ENCODE measurements around the gene RTCA.
"Not testable (repeated sequence)": the region's sequence is repeated elsewhere in the genome, so short reads cannot be mapped to it uniquely, and the experiment has no call there.

RTCA gene

DNA sequence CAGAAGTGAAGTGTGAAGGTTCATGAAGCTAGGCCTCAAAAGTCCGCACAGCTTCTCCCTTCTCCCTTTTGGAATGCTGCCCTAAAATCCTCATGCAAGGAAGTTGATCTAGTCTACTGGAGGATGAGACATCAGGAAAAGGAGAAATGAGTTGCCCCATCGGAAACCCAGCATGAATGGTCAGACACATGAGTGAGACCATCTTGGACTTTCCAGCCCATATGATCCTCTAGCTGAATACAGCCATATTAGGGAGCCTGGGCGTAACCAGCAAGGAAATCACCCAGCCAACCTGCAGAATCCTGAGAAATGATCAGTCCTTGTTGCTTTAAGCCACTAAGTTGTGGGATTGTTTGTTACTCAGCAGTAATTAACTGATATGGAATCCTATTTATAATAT lies 28.9 kb upstream of the RTCA start:
- H3K4me3 ChIP-seq (ENCODE audit: low read length), result no peak overlapping the region
- H3K27me3 ChIP-seq (replicated peaks; ENCODE audit: control insufficient read depth, insufficient read depth, low read length), result no peaks in the 10 kb centered on the region
- no peak overlapping the region for H3K9ac ChIP-seq (ENCODE audit: low read length)
- peaks cover 58% of the 10 kb centered on the region for H3K36me3 ChIP-seq (ENCODE audit: control insufficient read depth, insufficient read depth, low read length, severe bottlenecking)
- H3K9me3 ChIP-seq (ENCODE audit: control insufficient read depth, low read length), result no peaks in the 10 kb centered on the region
- H3K4me1 ChIP-seq (ENCODE audit: control insufficient read depth, insufficient read depth, low read length), result peaks cover 3% of the 10 kb centered on the region
- DNase-seq (ENCODE audit: low read depth), result no peak

DNA sequence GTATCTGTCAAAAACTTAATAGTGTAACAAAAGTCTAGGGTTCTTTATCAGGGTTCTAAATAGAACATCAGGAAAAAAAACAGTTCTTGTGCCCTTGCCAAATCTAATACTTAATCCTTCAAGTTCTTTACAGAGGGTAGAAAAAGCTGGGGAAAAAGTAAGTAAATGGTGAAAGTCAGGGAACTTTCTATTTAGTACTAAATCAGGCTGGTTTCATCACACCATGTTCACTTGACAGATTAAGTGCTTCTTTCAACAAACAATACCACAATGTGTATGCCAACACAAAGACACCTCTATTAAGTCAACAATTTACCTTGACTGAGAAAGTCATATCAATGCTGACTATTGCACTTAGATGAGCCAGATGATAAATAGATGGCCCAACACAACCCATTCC lies 26.1 kb upstream of the RTCA start:
- Histone ChIP-seq H3K9me3 (ENCODE audit: control insufficient read depth, low read length) (no peaks in the 10 kb centered on the region), H3K4me1 (ENCODE audit: control insufficient read depth, insufficient read depth, low read length) (peaks cover 3% of the 10 kb centered on the region), H3K36me3 (ENCODE audit: control insufficient read depth, insufficient read depth, low read length, severe bottlenecking) (peaks cover 31% of the 10 kb centered on the region), H3K4me3 (ENCODE audit: low read length) (no peak overlapping the region), H3K9ac (ENCODE audit: low read length) (no peak overlapping the region), H3K27me3 (replicated peaks; ENCODE audit: control insufficient read depth, insufficient read depth, low read length) (no peaks in the 10 kb centered on the region)
- DNase-seq (ENCODE audit: low read depth), result no peak

DNA sequence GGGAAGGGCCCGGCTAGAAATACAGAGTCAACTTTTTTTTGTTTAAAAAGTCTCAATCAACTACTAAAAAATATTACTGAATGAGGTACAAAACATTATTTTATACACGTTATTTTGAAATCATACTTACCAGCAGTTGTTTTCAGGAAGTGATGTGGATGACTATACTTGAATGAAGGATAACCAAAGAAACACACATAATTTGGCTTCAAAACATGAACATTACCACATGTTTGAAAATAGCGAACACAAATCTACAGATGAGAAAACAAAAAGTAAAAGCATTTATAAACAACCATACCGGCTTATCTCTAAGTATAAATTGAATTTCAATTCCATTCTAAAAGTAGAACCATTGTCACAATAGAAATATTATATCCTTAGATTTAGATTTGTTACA lies 25.4 kb upstream of the RTCA start:
- Histone ChIP-seq H3K4me1 (ENCODE audit: control insufficient read depth, insufficient read depth, low read length) (peaks cover 3% of the 10 kb centered on the region), H3K27me3 (replicated peaks; ENCODE audit: control insufficient read depth, insufficient read depth, low read length) (no peaks in the 10 kb centered on the region), H3K9ac (ENCODE audit: low read length) (no peak overlapping the region), H3K36me3 (ENCODE audit: control insufficient read depth, insufficient read depth, low read length, severe bottlenecking) (peaks cover 26% of the 10 kb centered on the region), H3K9me3 (ENCODE audit: control insufficient read depth, low read length) (no peaks in the 10 kb centered on the region), H3K4me3 (ENCODE audit: low read length) (no peak overlapping the region)
- no peak for DNase-seq (ENCODE audit: low read depth)

DNA sequence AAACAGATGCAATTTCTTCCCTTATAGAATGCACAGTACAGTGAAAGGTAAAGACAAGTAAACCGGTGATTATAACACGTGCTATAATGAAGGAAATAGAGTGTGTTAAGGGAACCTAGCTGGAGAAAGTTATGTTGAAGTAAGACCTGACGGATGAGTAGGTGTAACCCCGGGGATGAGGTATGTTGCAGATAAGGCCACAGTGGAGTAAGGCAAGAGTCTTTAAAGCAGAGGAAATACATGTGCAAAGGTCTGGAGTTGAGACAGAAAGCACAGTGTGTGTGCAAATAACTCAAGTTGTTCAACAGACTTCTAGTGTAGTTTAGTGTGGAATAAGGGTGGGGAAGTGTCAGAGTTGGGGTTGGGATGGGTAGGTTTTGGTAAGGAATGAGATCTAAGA lies 19.3 kb upstream of the RTCA start:
- H3K9me3 ChIP-seq (ENCODE audit: control insufficient read depth, low read length), result no peaks in the 10 kb centered on the region
- DNase-seq (ENCODE audit: low read depth), result no peak
- no peak overlapping the region for H3K9ac ChIP-seq (ENCODE audit: low read length)
- H3K36me3 ChIP-seq (ENCODE audit: control insufficient read depth, insufficient read depth, low read length, severe bottlenecking), result peaks cover 4% of the 10 kb centered on the region
- H3K4me3 ChIP-seq (ENCODE audit: low read length), result no peak overlapping the region
- H3K4me1 ChIP-seq (ENCODE audit: control insufficient read depth, insufficient read depth, low read length), result peaks cover 20% of the 10 kb centered on the region
- no peaks in the 10 kb centered on the region for H3K27me3 ChIP-seq (replicated peaks; ENCODE audit: control insufficient read depth, insufficient read depth, low read length)

DNA sequence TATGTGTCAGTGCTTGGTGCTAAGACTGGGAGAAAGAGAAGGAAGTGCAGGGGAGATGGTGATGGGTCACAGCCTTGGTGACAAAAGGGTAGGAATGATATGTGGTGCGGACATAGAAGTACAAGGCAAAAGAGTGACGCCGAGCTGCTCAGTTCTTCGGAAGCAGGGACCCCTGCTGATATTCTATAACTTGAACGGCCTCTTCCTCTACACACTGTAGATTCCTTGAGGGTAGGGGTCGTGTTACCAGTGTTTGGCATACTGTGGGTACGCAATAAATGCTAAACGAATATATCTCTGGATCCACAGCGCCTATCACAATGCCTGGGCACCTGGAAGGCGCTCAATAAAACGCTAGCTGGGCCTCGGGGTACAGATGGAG lies 16.9 kb upstream of the RTCA start:
- Histone ChIP-seq H3K27me3 (replicated peaks; ENCODE audit: control insufficient read depth, insufficient read depth, low read length) (no peaks in the 10 kb centered on the region), H3K4me3 (ENCODE audit: low read length) (peak overlapping the region; percentile 100), H3K9me3 (ENCODE audit: control insufficient read depth, low read length) (no peaks in the 10 kb centered on the region), H3K4me1 (ENCODE audit: control insufficient read depth, insufficient read depth, low read length) (peaks cover 20% of the 10 kb centered on the region), H3K9ac (ENCODE audit: low read length) (peak overlapping the region; percentile 98), H3K36me3 (ENCODE audit: control insufficient read depth, insufficient read depth, low read length, severe bottlenecking) (peaks cover 4% of the 10 kb centered on the region)
- no peak for DNase-seq (ENCODE audit: low read depth)

DNA sequence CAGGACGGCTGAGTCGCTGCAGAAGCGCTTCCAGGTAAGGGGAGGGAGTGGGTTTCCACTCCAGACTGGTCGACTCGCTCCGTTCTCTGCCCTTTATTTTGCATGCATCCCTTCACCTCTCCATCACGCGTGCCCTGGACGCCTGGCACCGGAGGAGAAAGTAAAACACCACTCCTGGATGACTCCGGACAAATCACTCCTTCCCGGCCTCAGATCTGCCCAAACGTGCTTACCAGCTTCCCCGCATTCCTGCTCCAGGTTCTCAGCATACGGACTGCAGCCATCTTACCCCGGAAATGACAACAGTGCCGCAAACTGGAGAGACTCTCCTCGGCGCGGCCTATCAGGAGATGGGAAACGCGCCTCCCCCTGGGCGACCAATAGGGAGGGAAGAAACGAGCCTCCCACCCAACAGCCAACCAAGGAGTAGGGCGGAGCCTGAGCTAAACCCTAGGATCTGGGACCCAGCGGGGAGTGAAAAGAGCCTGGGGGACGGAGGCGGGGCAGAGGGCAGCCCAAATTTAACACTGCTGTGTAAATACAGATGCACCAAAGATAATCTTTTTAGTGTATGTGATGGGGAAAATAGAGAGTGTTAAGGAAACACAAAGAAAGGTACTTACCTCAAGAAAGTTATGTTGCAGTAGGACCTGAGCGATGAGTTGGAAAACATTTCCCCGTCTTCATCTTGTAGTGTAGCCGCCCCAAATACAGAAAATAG lies 16.3 kb upstream of the RTCA start, which contains the start of gene DBT:
Gene DBT, minus strand, starts transcription at position 298 of the 721 bp plus-strand sequence. Its CDS starts 14 bp downstream, at position 284.
- Histone ChIP-seq H3K4me1 (ENCODE audit: control insufficient read depth, insufficient read depth, low read length) (peaks cover 20% of the 10 kb centered on the region), H3K9ac (ENCODE audit: low read length) (peak within 1 kb of the TSS; percentile 98), H3K36me3 (ENCODE audit: control insufficient read depth, insufficient read depth, low read length, severe bottlenecking) (peaks cover 4% of the 10 kb centered on the region), H3K4me3 (ENCODE audit: low read length) (peak within 1 kb of the TSS; percentile 100), H3K9me3 (ENCODE audit: control insufficient read depth, low read length) (no peaks in the 10 kb centered on the region), H3K27me3 (replicated peaks; ENCODE audit: control insufficient read depth, insufficient read depth, low read length) (no peaks in the 10 kb centered on the region)
- peak; percentile 99 for DNase-seq (ENCODE audit: low read depth)

DNA sequence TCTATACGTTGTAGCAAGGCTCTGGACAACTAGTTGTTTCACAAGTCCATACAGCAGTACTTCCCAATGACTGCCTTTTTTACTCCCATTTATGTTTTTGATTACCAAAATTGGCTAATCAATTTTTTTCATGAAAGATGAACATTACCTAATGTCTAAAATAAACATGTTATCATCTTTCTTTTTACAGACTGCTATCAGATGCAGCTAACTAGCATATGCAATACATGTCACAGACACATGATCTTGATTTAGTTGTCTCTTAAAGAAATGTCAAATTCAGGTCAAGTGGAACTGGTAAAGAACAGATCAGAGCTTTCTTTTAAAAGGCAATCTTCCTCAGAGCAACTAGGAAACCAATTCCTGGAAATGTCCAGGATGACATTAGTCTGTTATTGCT lies 15.8 kb upstream of the RTCA start:
- H3K9ac ChIP-seq (ENCODE audit: low read length), result peak overlapping the region; percentile 98
- H3K4me1 ChIP-seq (ENCODE audit: control insufficient read depth, insufficient read depth, low read length), result peaks cover 20% of the 10 kb centered on the region
- DNase-seq (ENCODE audit: low read depth), result peak; percentile 72
- H3K27me3 ChIP-seq (replicated peaks; ENCODE audit: control insufficient read depth, insufficient read depth, low read length), result no peaks in the 10 kb centered on the region
- no peaks in the 10 kb centered on the region for H3K9me3 ChIP-seq (ENCODE audit: control insufficient read depth, low read length)
- peak overlapping the region; percentile 100 for H3K4me3 ChIP-seq (ENCODE audit: low read length)
- peaks cover 4% of the 10 kb centered on the region for H3K36me3 ChIP-seq (ENCODE audit: control insufficient read depth, insufficient read depth, low read length, severe bottlenecking)

DNA sequence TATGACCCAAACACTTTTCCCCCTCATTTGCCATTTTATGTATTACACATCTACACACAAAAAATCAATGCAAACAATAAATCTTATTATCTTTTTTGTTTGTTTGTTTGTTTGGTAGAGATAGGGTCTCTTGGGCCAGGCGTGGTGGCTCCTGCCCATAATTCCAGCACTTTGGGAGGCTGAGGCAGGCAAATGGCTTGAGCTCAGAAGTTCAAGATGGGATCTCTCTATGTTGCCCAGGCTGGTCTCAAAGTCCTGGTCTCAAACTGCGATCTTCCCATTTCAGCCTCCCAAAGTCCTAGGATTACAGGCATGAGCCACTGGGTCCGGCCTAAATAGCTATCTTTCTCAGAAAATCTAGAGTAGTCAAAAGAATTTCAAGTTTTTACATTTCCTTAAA lies 15.2 kb upstream of the RTCA start:
- Histone ChIP-seq H3K9me3 (ENCODE audit: control insufficient read depth, low read length) (no peaks in the 10 kb centered on the region), H3K27me3 (replicated peaks; ENCODE audit: control insufficient read depth, insufficient read depth, low read length) (no peaks in the 10 kb centered on the region), H3K36me3 (ENCODE audit: control insufficient read depth, insufficient read depth, low read length, severe bottlenecking) (peaks cover 4% of the 10 kb centered on the region), H3K9ac (ENCODE audit: low read length) (no peak overlapping the region), H3K4me1 (ENCODE audit: control insufficient read depth, insufficient read depth, low read length) (peaks cover 20% of the 10 kb centered on the region), H3K4me3 (ENCODE audit: low read length) (no peak overlapping the region)
- no peak for DNase-seq (ENCODE audit: low read depth)

DNA sequence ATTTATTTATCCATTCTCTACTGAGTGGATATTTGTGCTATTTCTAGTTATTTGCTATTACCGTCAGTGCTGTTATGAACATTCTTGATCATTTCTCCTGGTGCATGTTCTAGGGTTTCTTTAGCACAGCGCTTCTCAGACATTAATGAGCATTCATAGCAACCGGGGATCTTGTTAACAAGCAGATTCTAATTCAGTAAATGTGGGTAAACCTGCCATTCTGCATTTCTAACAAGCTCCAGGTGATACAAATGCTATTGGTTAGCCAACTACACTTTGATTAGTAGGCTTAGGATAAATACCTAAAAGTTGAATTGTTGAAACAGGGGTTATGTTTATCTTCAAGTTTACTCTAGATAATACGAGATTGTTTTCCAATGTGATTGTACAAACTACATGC lies 13.1 kb upstream of the RTCA start:
- no peak for DNase-seq (ENCODE audit: low read depth)
- H3K4me1 ChIP-seq (ENCODE audit: control insufficient read depth, insufficient read depth, low read length), result peaks cover 16% of the 10 kb centered on the region
- no peaks in the 10 kb centered on the region for H3K9me3 ChIP-seq (ENCODE audit: control insufficient read depth, low read length)
- H3K4me3 ChIP-seq (ENCODE audit: low read length), result no peak overlapping the region
- no peaks in the 10 kb centered on the region for H3K27me3 ChIP-seq (replicated peaks; ENCODE audit: control insufficient read depth, insufficient read depth, low read length)
- H3K9ac ChIP-seq (ENCODE audit: low read length), result no peak overlapping the region
- no peaks in the 10 kb centered on the region for H3K36me3 ChIP-seq (ENCODE audit: control insufficient read depth, insufficient read depth, low read length, severe bottlenecking)

DNA sequence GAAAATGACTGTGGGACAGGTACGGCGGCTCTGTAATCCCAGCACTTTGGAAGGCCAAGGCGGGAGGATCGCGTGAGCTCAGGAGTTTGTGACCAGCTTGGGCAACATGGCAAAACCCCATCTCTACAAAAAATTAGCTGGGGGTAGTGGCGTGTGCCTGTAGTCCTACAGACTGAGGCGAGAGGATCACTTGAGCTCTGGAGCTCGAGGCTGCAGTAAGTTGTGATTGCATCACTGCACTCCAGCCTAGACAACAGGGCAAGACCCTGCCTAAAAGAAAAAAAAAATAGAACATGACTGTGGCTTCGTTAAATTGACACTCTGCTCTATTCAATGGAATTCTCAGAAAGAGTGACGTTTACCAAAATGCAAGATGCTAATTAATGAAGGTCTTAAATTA lies 12.5 kb upstream of the RTCA start:
- no peaks in the 10 kb centered on the region for H3K36me3 ChIP-seq (ENCODE audit: control insufficient read depth, insufficient read depth, low read length, severe bottlenecking)
- no peaks in the 10 kb centered on the region for H3K27me3 ChIP-seq (replicated peaks; ENCODE audit: control insufficient read depth, insufficient read depth, low read length)
- H3K9ac ChIP-seq (ENCODE audit: low read length), result no peak overlapping the region
- no peak for DNase-seq (ENCODE audit: low read depth)
- no peak overlapping the region for H3K4me3 ChIP-seq (ENCODE audit: low read length)
- H3K9me3 ChIP-seq (ENCODE audit: control insufficient read depth, low read length), result no peaks in the 10 kb centered on the region
- peaks cover 14% of the 10 kb centered on the region for H3K4me1 ChIP-seq (ENCODE audit: control insufficient read depth, insufficient read depth, low read length)

DNA sequence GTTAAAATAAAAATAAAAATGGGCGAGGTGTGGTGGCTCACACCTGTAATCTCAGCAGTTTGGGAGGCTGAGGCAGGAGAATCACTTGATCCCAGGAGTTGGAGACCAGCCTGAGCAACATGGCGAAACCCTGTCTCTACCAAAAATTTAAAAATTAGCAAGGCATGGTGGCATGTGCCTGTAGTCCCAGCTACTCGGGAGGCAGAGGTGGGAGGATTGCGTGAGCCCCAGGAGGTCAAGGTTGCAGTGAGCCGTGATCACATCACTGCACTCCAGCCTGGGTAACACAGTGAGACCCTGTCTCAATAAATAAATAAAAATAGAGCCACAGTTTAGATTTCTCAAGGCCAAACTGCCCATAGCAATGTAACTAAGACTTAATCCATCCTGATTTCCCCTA lies 9.7 kb upstream of the RTCA start:
- not testable (repeated sequence) for DNase-seq (ENCODE audit: low read depth); H3K36me3 ChIP-seq (ENCODE audit: control insufficient read depth, insufficient read depth, low read length, severe bottlenecking); H3K4me1 ChIP-seq (ENCODE audit: control insufficient read depth, insufficient read depth, low read length)

DNA sequence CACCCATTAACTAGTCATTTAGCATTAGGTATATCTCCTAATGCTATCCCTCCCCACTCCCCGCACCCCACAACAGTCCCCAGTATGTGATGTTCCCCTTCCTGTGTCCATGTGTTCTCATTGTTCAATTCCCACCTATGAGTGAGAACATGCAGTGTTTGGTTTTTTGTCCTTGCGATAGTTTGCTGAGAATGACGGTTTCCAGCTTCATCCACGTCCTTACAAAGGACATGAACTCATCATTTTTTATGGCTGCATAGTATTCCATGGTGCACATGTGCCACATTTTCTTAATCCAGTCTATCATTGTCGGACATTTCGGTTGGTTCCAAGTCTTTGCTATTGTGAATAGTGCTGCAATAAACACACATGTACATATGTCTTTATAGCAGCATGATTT lies 7.6 kb upstream of the RTCA start:
- H3K27me3 ChIP-seq (replicated peaks; ENCODE audit: control insufficient read depth, insufficient read depth, low read length); H3K4me3 ChIP-seq (ENCODE audit: low read length); H3K9me3 ChIP-seq (ENCODE audit: control insufficient read depth, low read length); H3K36me3 ChIP-seq (ENCODE audit: control insufficient read depth, insufficient read depth, low read length, severe bottlenecking); H3K4me1 ChIP-seq (ENCODE audit: control insufficient read depth, insufficient read depth, low read length); DNase-seq (ENCODE audit: low read depth); H3K9ac ChIP-seq (ENCODE audit: low read length): not testable (repeated sequence)

More for the DNA sequence above, 9.7 kb upstream of the RTCA start:
- not testable (repeated sequence) for H3K27me3 ChIP-seq (replicated peaks; ENCODE audit: control insufficient read depth, insufficient read depth, low read length); H3K9ac ChIP-seq (ENCODE audit: low read length); H3K4me3 ChIP-seq (ENCODE audit: low read length); H3K9me3 ChIP-seq (ENCODE audit: control insufficient read depth, low read length)

All from adipocyte (in vitro differentiated cells).